ENCODE data around the gene CDAN1.

- TF ChIP-seq FOXM1 (IDR thresholded peaks at IDR 0.05; ENCODE audit: borderline replicate concordance) (no peak), BHLHE40 (IDR thresholded peaks at IDR 0.05; ENCODE audit: borderline replicate concordance) (no peak), SP1 (IDR thresholded peaks at IDR 0.05) (no peak), SUZ12 (IDR thresholded peaks at IDR 0.05) (no peak), HDGF (IDR thresholded peaks at IDR 0.05; ENCODE audit: borderline replicate concordance) (no peak)
Observed at GRCh38 chr15:42720071-42720470, 16.9 kb downstream of the CDAN1 start.
